ENCODE data around the gene PLCB1.

PLCB1 gene

GRCh38 chr20:8117636-8118035 is 14.4 kb upstream of the PLCB1 start:
- Histone ChIP-seq H3K9me3 (no peaks in the 10 kb centered on the region), H3K27ac (no peak overlapping the region), H3K36me3 (no peaks in the 10 kb centered on the region), H3K4me1 (ENCODE audit: control insufficient read depth in 1 of 2, insufficient read depth in 1 of 2, low read depth in 1 of 2, low read length in 1 of 2) (no peaks in the 10 kb centered on the region), H3K4me3 (ENCODE audit: low read depth in 1 of 2, low read length in 1 of 2) (no peak overlapping the region), H3K27me3 (no peaks in the 10 kb centered on the region)
- TF ChIP-seq CTCF (IDR thresholded peaks at IDR 0.05) = no peak

GRCh38 chr20:8118039-8118438 is 14.0 kb upstream of the PLCB1 start:
- H3K36me3 ChIP-seq = no peaks in the 10 kb centered on the region
- no peak overlapping the region for H3K27ac ChIP-seq
- no peak overlapping the region for H3K4me3 ChIP-seq (ENCODE audit: low read depth in 1 of 2, low read length in 1 of 2)
- H3K27me3 ChIP-seq = no peaks in the 10 kb centered on the region
- no peaks in the 10 kb centered on the region for H3K9me3 ChIP-seq
- H3K4me1 ChIP-seq (ENCODE audit: control insufficient read depth in 1 of 2, insufficient read depth in 1 of 2, low read depth in 1 of 2, low read length in 1 of 2) = no peaks in the 10 kb centered on the region
- TF ChIP-seq CTCF (IDR thresholded peaks at IDR 0.05) = no peak

GRCh38 chr20:8118760-8119159 is 13.3 kb upstream of the PLCB1 start:
- no peak overlapping the region for H3K4me3 ChIP-seq (ENCODE audit: low read depth in 1 of 2, low read length in 1 of 2)
- no peaks in the 10 kb centered on the region for H3K27me3 ChIP-seq
- no peak for TF ChIP-seq CTCF (IDR thresholded peaks at IDR 0.05)
- no peak overlapping the region for H3K27ac ChIP-seq
- no peaks in the 10 kb centered on the region for H3K36me3 ChIP-seq
- no peaks in the 10 kb centered on the region for H3K4me1 ChIP-seq (ENCODE audit: control insufficient read depth in 1 of 2, insufficient read depth in 1 of 2, low read depth in 1 of 2, low read length in 1 of 2)
- H3K9me3 ChIP-seq = no peaks in the 10 kb centered on the region

GRCh38 chr20:8121666-8122065 is 10.4 kb upstream of the PLCB1 start:
- Histone ChIP-seq H3K36me3 (no peaks in the 10 kb centered on the region), H3K27ac (no peak overlapping the region), H3K27me3 (no peaks in the 10 kb centered on the region), H3K9me3 (no peaks in the 10 kb centered on the region), H3K4me1 (ENCODE audit: control insufficient read depth in 1 of 2, insufficient read depth in 1 of 2, low read depth in 1 of 2, low read length in 1 of 2) (no peaks in the 10 kb centered on the region), H3K4me3 (ENCODE audit: low read depth in 1 of 2, low read length in 1 of 2) (no peak overlapping the region)
- no peak for TF ChIP-seq CTCF (IDR thresholded peaks at IDR 0.05)

- no peak overlapping the region for H3K27ac ChIP-seq
- no peak overlapping the region for H3K4me3 ChIP-seq (ENCODE audit: low read depth in 1 of 2, low read length in 1 of 2)
- TF ChIP-seq CTCF (IDR thresholded peaks at IDR 0.05) = no peak
- no peaks in the 10 kb centered on the region for H3K4me1 ChIP-seq (ENCODE audit: control insufficient read depth in 1 of 2, insufficient read depth in 1 of 2, low read depth in 1 of 2, low read length in 1 of 2)
- H3K36me3 ChIP-seq = no peaks in the 10 kb centered on the region
- no peaks in the 10 kb centered on the region for H3K9me3 ChIP-seq
- no peaks in the 10 kb centered on the region for H3K27me3 ChIP-seq
Measured at GRCh38 chr20:8124639-8125038, 7.4 kb upstream of the PLCB1 start.

GRCh38 chr20:8126181-8126580 is 5.9 kb upstream of the PLCB1 start:
- Histone ChIP-seq H3K4me3 (ENCODE audit: low read depth in 1 of 2, low read length in 1 of 2) (no peak overlapping the region), H3K36me3 (no peaks in the 10 kb centered on the region), H3K27ac (no peak overlapping the region), H3K27me3 (peaks cover 12% of the 10 kb centered on the region), H3K9me3 (no peaks in the 10 kb centered on the region), H3K4me1 (ENCODE audit: control insufficient read depth in 1 of 2, insufficient read depth in 1 of 2, low read depth in 1 of 2, low read length in 1 of 2) (no peaks in the 10 kb centered on the region)
- no peak for TF ChIP-seq CTCF (IDR thresholded peaks at IDR 0.05)

Data from neutrophil (primary cell).